Measurements from ENCODE around the gene PRR27. TPM values are rescaled to one million over a fixed set of nuclear protein-coding genes. Genes with fewer than 3 reads are reported as not detected.

Gene PRR27
- total RNA-seq, 2 donors from 2014 or later, result not detected

Other genes starting within 250 kb of the PRR27 start
- not detected for gene CSN1S1, start 223.2 kb upstream of the PRR27 start, total RNA-seq
- not detected for gene CSN2, start 188.5 kb upstream of the PRR27 start, total RNA-seq
- gene STATH, start 158.3 kb upstream of the PRR27 start, total RNA-seq, result not detected
- not detected for gene HTN3, start 125.8 kb upstream of the PRR27 start, total RNA-seq
- gene HTN1, start 103.8 kb upstream of the PRR27 start, total RNA-seq, result not detected
- not detected for gene ODAM, start 41.5 kb downstream of the PRR27 start, total RNA-seq
- not detected for gene FDCSP, start 71.9 kb downstream of the PRR27 start, total RNA-seq
- not detected for gene CSN3, start 88.4 kb downstream of the PRR27 start, total RNA-seq
- gene CABS1, start 180.7 kb downstream of the PRR27 start, total RNA-seq, result not detected
- gene SMR3A, start 206.5 kb downstream of the PRR27 start, total RNA-seq, result not detected
- gene SMR3B, start 228.9 kb downstream of the PRR27 start, total RNA-seq, result not detected
- gene OPRPN, start 243.7 kb downstream of the PRR27 start, total RNA-seq, result not detected